OCI-LY1 (cell line): Measurements from ENCODE around the gene DHX58.

Experiments used
- CTCF ChIP-seq: fragments of 200-600 bp; sonication (generic), shearing (Covaris generic); IDR thresholded peaks from 2 replicates; pipeline ENCODE4 v1.5.1; 2017; ENCODE audit warnings: mild to moderate bottlenecking, antibody characterized with exemption, low read length, moderate library complexity, mixed read lengths
- EZH2 ChIP-seq: fragments of 200-600 bp; sonication (generic), shearing (Covaris generic); IDR thresholded peaks from 2 replicates; pipeline ENCODE4 v1.8.0; 2017; ENCODE audit warnings: borderline replicate concordance, mixed run types, mild to moderate bottlenecking, antibody characterized with exemption, low read length, moderate library complexity, mixed read lengths

GRCh38 chr17:42142371-42142896, 29.9 kb upstream of the DHX58 start:
- TF ChIP-seq CTCF (no peak), EZH2 (no peak)
